Panc1 (cell line): ENCODE data around the gene RAP1GAP2.

Source experiments
- POLR2AphosphoS5 ChIP-seq: IDR thresholded peaks from 2 replicates; pipeline ENCODE4 v1.6.1; 2012; ENCODE audit warnings: mild to moderate bottlenecking, low read depth, low read length, moderate library complexity
- TF ChIP-seq, protein P1 (sequence below): fragments of 450-650 bp; IDR thresholded peaks from 2 replicates; pipeline ENCODE4 v1.5.1; 2017; ENCODE audit warnings: mild to moderate bottlenecking

- TF ChIP-seq, protein P1, sequence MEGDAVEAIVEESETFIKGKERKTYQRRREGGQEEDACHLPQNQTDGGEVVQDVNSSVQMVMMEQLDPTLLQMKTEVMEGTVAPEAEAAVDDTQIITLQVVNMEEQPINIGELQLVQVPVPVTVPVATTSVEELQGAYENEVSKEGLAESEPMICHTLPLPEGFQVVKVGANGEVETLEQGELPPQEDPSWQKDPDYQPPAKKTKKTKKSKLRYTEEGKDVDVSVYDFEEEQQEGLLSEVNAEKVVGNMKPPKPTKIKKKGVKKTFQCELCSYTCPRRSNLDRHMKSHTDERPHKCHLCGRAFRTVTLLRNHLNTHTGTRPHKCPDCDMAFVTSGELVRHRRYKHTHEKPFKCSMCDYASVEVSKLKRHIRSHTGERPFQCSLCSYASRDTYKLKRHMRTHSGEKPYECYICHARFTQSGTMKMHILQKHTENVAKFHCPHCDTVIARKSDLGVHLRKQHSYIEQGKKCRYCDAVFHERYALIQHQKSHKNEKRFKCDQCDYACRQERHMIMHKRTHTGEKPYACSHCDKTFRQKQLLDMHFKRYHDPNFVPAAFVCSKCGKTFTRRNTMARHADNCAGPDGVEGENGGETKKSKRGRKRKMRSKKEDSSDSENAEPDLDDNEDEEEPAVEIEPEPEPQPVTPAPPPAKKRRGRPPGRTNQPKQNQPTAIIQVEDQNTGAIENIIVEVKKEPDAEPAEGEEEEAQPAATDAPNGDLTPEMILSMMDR = no peak
- TF ChIP-seq POLR2AphosphoS5 = no peak
Measured at GRCh38 chr17:2881295-2881694, 85.1 kb downstream of the RAP1GAP2 start.
